B cell (primary cell): ENCODE data around the gene SLC9C1. TPM values are rescaled to one million over a fixed set of nuclear protein-coding genes. Genes with fewer than 3 reads are reported as not detected.
A peak's percentile ranks its signal among the peaks of the same experiment; 100 is the strongest.

Experiments
- ATAC-seq: fragments of 200-7000 bp; cut with Tn5 transposase; one replicate; pipeline ENCODE4 v1.10.0; 2021; ENCODE audit warnings: low read depth, mild to moderate bottlenecking, moderate number of reproducible peaks, moderate library complexity
- CTCF ChIA-PET: fragments of 350-600 bp; sonication (Branson Sonifier 250); formaldehyde crosslinking; loops from one replicate; lab custom pipeline; 2021; ENCODE audit warnings: antibody characterized with exemption, inconsistent platforms; lab: Charles Lee
- POLR2A ChIA-PET: fragments of 350-600 bp; sonication (Branson Sonifier 250); formaldehyde crosslinking; loops from one replicate; lab custom pipeline; 2021; ENCODE audit warnings: antibody characterized with exemption; lab: Charles Lee
- DNase-seq: peaks from one replicate; pipeline ENCODE4 v3.0.0; 2013
- H2AFZ ChIP-seq: 2 replicates; pipeline ENCODE4 v1.6.1; 2012; ENCODE audit warnings: mild to moderate bottlenecking, low read depth, low read length; ENCODE audit not compliant: insufficient read depth, poor library complexity, severe bottlenecking
- H3K27ac ChIP-seq, 2 donors: 1 replicate in 1 of 2; 2 replicates in 1 of 2; pipeline ENCODE4 v1.5.1; 2012 to 2013; ENCODE audit warnings: low read length in 2 of 2, mild to moderate bottlenecking in 2 of 2, moderate library complexity in 1 of 2
- H3K27me3 ChIP-seq, 4 experiments: fragments of 200-600 bp in 1 of 4; sonication (generic) in 1 of 4; replicated peaks in 1 of 4; 1 replicate in 2 of 4; 2 replicates in 2 of 4; pipeline versions ENCODE4 v1.6.1 to v1.7.0; 2013 to 2016; ENCODE audit warnings: low read length in 3 of 4, mild to moderate bottlenecking in 2 of 4, mixed read lengths in 1 of 4, moderate library complexity in 1 of 4; ENCODE audit not compliant: insufficient read depth in 4 of 4, control insufficient read depth in 3 of 4; ENCODE audit errors: control extremely low read depth in 1 of 4
- H3K36me3 ChIP-seq, 2 experiments: replicated peaks in 1 of 2; 1 replicate in 1 of 2; 2 replicates in 1 of 2; pipeline versions ENCODE4 v1.6.1 to v1.7.1; 2013; ENCODE audit warnings: low read length in 1 of 2; ENCODE audit not compliant: insufficient read depth in 2 of 2, control insufficient read depth in 1 of 2; ENCODE audit errors: control extremely low read depth in 1 of 2, extremely low read depth in 1 of 2
- H3K4me1 ChIP-seq, 2 donors: fragments of 200-600 bp in 1 of 2; sonication (generic) in 1 of 2; 1 replicate in 1 of 2; 2 replicates in 1 of 2; pipeline versions ENCODE4 v1.5.1 to v1.6.1; 2013 to 2017; ENCODE audit warnings: low read length in 2 of 2; ENCODE audit not compliant: control insufficient read depth in 2 of 2, insufficient read depth in 2 of 2
- H3K4me2 ChIP-seq: replicated peaks from 2 replicates; pipeline ENCODE3; 2012; ENCODE audit warnings: mild to moderate bottlenecking, low read depth, low read length; ENCODE audit not compliant: poor library complexity, severe bottlenecking
- H3K4me3 ChIP-seq, 5 experiments: fragments of 200-600 bp in 1 of 5; sonication (generic) in 1 of 5; 1 replicate in 3 of 5; 2 replicates in 2 of 5; pipeline versions ENCODE4 v1.5.1 to v1.7.0; 2011 to 2016; ENCODE audit warnings: low read length in 4 of 5, mild to moderate bottlenecking in 4 of 5, low read depth in 2 of 5, control low read depth in 1 of 5, moderate library complexity in 1 of 5; ENCODE audit not compliant: insufficient read depth in 1 of 5; ENCODE audit errors: control extremely low read depth in 1 of 5, extremely low read depth in 1 of 5
- H3K79me2 ChIP-seq: fragments of 200-600 bp; sonication (generic); one replicate; pipeline ENCODE4 v1.6.0; 2016; ENCODE audit warnings: low read length; ENCODE audit not compliant: control insufficient read depth, insufficient read depth
- H3K9ac ChIP-seq: fragments of 200-600 bp; sonication (generic); 2 replicates; pipeline ENCODE4 v1.6.1; 2017; ENCODE audit warnings: mild to moderate bottlenecking, low read length, moderate library complexity
- H3K9me3 ChIP-seq, 3 donors: one replicate each; pipeline versions ENCODE4 v1.6.1 to v1.7.1; 2013; ENCODE audit warnings: low read length in 2 of 3; ENCODE audit not compliant: control insufficient read depth in 2 of 3, insufficient read depth in 1 of 3; ENCODE audit errors: control extremely low read depth in 1 of 3
- H4K20me1 ChIP-seq: 2 replicates; pipeline ENCODE4 v1.6.0; 2012; ENCODE audit warnings: mild to moderate bottlenecking, low read length; ENCODE audit not compliant: insufficient read depth, control insufficient read depth, poor library complexity, severe bottlenecking
- H3K27ac Mint-ChIP-seq: one replicate; pipeline ENCODE4 v1.8.0; 2021; ENCODE audit warnings: mixed read lengths
- H3K27me3 Mint-ChIP-seq: one replicate; pipeline ENCODE4 v1.8.0; 2021; ENCODE audit warnings: mixed read lengths
- H3K4me1 Mint-ChIP-seq: one replicate; pipeline ENCODE4 v1.8.0; 2021; ENCODE audit warnings: mixed read lengths
- H3K4me3 Mint-ChIP-seq: one replicate; pipeline ENCODE4 v1.8.0; 2021; ENCODE audit warnings: mixed read lengths
- H3K9me3 Mint-ChIP-seq: one replicate; pipeline ENCODE4 v1.8.0; 2022; ENCODE audit warnings: mixed read lengths; ENCODE audit not compliant: insufficient read depth
- EZH2 ChIP-seq: IDR thresholded peaks from 2 replicates; pipeline ENCODE4 v1.6.1; 2012; ENCODE audit warnings: borderline replicate concordance, low read depth, mild to moderate bottlenecking, moderate library complexity, low read length; ENCODE audit not compliant: insufficient read depth, poor library complexity, severe bottlenecking
- WGBS: methylation state at CpG from one replicate; pipeline ENCODE4 v1.1.5; 2013; ENCODE audit warnings: missing lambda C conversion rate; ENCODE audit not compliant: insufficient coverage; 5-methylcytosine and 5-hydroxymethylcytosine counted together
- intact Hi-C: fragments of 100-400 bp; cut with micrococcal nuclease; formaldehyde crosslinking; loops from one replicate; pipeline ENCODE4 v1.10.0; 2022
- polyA plus RNA-seq: library from polyadenylated mRNA; depleted of rRNA; stranded (reverse); fragments of >200 nt; gene quantifications from 2 replicates; pipeline ENCODE4 v1.2.3, GENCODE V29; 2012
- total RNA-seq, 2 donors: library from RNA; stranded (reverse); fragments of 120-200 nt in 1 of 2; gene quantifications; 1 replicate in 1 of 2; 2 replicates in 1 of 2; pipeline versions ENCODE4 v1.2.3 to v1.2.4, GENCODE V29; 2013 to 2022
- TF ChIP-seq, protein P1 (sequence below): fragments of 200-600 bp; IDR thresholded peaks from one replicate; pipeline ENCODE4 v1.8.0; 2022; ENCODE audit warnings: antibody characterized with exemption, mild to moderate bottlenecking

Gene SLC9C1
- total and polyA plus RNA-seq, 2 donors (not counting 1 experiment from before 2014, with no cell fraction given): 0.07 to 0.49 TPM

DNA sequence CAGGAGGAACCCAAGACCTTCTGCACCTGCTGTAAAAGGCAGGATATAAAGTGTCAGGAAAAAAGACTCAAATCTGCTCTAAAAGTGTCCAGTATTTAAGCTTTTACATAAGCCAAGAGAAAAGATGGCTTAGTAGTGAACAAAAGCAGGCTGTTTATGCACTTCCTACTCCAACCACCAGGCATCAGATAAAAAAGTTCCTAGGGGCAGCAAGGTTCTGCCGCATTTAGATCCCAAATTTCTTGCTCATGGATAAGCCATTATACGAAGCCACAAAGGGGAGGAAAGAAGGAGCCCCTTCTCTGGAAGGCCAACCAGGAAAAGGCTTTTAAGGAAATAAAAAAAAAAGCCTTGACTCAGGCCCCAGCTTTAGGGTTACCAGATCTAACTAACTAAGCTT is 10.6 kb upstream of the SLC9C1 start:
- no peaks in the 10 kb centered on the region for H3K79me2 ChIP-seq
- Mint-ChIP-seq H3K27me3 (no peaks in the 10 kb centered on the region), H3K9me3 (no peaks in the 10 kb centered on the region), H3K4me3 (no peak overlapping the region), H3K4me1 (no peaks in the 10 kb centered on the region), H3K27ac (no peak overlapping the region)
- no peaks in the 10 kb centered on the region for H3K36me3 ChIP-seq
- TF ChIP-seq, protein P1, sequence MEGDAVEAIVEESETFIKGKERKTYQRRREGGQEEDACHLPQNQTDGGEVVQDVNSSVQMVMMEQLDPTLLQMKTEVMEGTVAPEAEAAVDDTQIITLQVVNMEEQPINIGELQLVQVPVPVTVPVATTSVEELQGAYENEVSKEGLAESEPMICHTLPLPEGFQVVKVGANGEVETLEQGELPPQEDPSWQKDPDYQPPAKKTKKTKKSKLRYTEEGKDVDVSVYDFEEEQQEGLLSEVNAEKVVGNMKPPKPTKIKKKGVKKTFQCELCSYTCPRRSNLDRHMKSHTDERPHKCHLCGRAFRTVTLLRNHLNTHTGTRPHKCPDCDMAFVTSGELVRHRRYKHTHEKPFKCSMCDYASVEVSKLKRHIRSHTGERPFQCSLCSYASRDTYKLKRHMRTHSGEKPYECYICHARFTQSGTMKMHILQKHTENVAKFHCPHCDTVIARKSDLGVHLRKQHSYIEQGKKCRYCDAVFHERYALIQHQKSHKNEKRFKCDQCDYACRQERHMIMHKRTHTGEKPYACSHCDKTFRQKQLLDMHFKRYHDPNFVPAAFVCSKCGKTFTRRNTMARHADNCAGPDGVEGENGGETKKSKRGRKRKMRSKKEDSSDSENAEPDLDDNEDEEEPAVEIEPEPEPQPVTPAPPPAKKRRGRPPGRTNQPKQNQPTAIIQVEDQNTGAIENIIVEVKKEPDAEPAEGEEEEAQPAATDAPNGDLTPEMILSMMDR: peak; percentile 13
- TF ChIP-seq EZH2: no peak
- H3K9me3 ChIP-seq: peaks cover 0 to 5% (median 1%) of the 10 kb centered on the region in 3 donors
- peak overlapping the region in 1 of 2 donors; percentile 71 for H3K27ac ChIP-seq
- peak overlapping the region; percentile 89 for H2AFZ ChIP-seq
- no peaks in the 10 kb centered on the region for H4K20me1 ChIP-seq
- 83% methylated on average over 1 of the region's 2 CpGs for WGBS
- CTCF ChIA-PET: interaction anchor here (0.9 to 3.4 kb wide), 17 partner anchors 9 to 983 kb away, joined by 3 to 40 read pairs (median 4); partner anchors contain the start of genes BTLA, CD200 and SLC9C1
- DNase-seq (no peak), ATAC-seq (no peak)
- intact Hi-C loops: loop anchor here (10.0 kb wide), 1 partner anchor 430 kb away; no protein-coding TSS in a partner anchor
- H3K4me1 ChIP-seq: peaks cover 21% of the 10 kb centered on the region in 2 donors
- peak overlapping the region in 1 of 5 experiments; percentile 83 for H3K4me3 ChIP-seq
- peak overlapping the region; percentile 79 for H3K4me2 ChIP-seq
- no peaks in the 10 kb centered on the region for H3K27me3 ChIP-seq
- peak overlapping the region; percentile 64 for H3K9ac ChIP-seq
- POLR2A ChIA-PET: interaction anchor here (1.0 to 2.2 kb wide), 3 partner anchors 175 to 257 kb away, joined by 3 to 8 read pairs (median 4); partner anchors contain the start of genes ATG3 and SLC35A5

GRCh38 chr3:112303764-112304325 is 9.8 kb upstream of the SLC9C1 start:
- H3K27me3 ChIP-seq: no peaks in the 10 kb centered on the region
- peak; percentile 77 for DNase-seq
- Mint-ChIP-seq H3K4me3 (no peak overlapping the region), H3K27me3 (no peaks in the 10 kb centered on the region), H3K4me1 (peaks cover 1% of the 10 kb centered on the region), H3K27ac (no peak overlapping the region), H3K9me3 (no peaks in the 10 kb centered on the region)
- no peaks in the 10 kb centered on the region for H3K36me3 ChIP-seq
- ChIA-PET POLR2A (interaction anchor here (1.0 to 2.2 kb wide), 3 partner anchors 175 to 258 kb away, joined by 3 to 8 read pairs (median 4); partner anchors contain the start of genes ATG3 and SLC35A5), CTCF (interaction anchor here (0.6 to 3.4 kb wide), 20 partner anchors 10 to 984 kb away, joined by 3 to 40 read pairs (median 4); partner anchors contain the start of genes BTLA, CD200 and SLC9C1)
- ATAC-seq: peak; percentile 86
- H3K4me3 ChIP-seq: peak overlapping the region; percentile 44 to 83 (median 68)
- no peaks in the 10 kb centered on the region for H3K79me2 ChIP-seq
- H2AFZ ChIP-seq: peak overlapping the region; percentile 89
- 7% methylated on average over 9 of the region's 11 CpGs for WGBS
- intact Hi-C loops: loop anchor here (10.0 kb wide), 1 partner anchor 431 kb away; no protein-coding TSS in a partner anchor
- no peaks in the 10 kb centered on the region for H4K20me1 ChIP-seq
- H3K9me3 ChIP-seq: peaks cover 0 to 5% (median 1%) of the 10 kb centered on the region in 3 donors
- H3K4me1 ChIP-seq: peaks cover 22% of the 10 kb centered on the region in 2 donors
- TF ChIP-seq EZH2: no peak
- TF ChIP-seq, protein P1: no peak
- peak overlapping the region; percentile 79 for H3K4me2 ChIP-seq
- peak overlapping the region; percentile 64 for H3K9ac ChIP-seq
- H3K27ac ChIP-seq: peak overlapping the region; percentile 60 to 71
